ENCODE results near the gene GPNMB.

- no peak for TF ChIP-seq CTCF (IDR thresholded peaks at IDR 0.05)
- peak; percentile 18 for TF ChIP-seq POLR2A (IDR thresholded peaks at IDR 0.05)
- TF ChIP-seq POLR2AphosphoS5 (IDR thresholded peaks at IDR 0.05) = peak in 1 of 3 donors; percentile 16
- no peak for TF ChIP-seq EP300 (IDR thresholded peaks at IDR 0.05; ENCODE audit: low read depth)
Observed at GRCh38 chr7:23247603-23248335, 1.2 kb downstream of the GPNMB start.
